ENCODE measurements around the gene EDN3. TPM values are rescaled to one million over a fixed set of nuclear protein-coding genes. Genes with fewer than 3 reads are reported as not detected.

EDN3 gene
- total and polyA plus RNA-seq, 9 of the 15 experiments (the other 6 are each of a cell fraction or from before 2014, with no cell fraction given): not detected

DNA sequence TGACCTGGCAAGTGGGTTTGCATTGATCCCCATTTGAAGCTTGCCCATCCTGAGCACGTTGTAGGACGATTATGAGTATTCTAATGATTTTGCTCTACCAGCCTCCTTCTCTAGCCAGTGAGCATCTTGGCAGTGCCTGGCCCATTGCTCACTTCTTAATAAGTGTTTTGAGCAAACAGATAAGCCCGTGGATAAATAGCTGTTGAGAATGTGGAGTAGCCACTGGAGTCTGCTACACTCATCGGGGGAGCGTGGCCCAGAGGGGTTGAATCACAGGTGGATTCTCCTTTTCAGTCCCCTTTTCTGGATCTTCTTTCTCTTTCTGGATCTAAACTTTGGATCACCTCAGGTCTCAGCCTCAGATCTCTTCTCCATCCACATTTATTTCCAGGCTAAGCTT lies 15.9 kb upstream of the EDN3 start:
- POLR2A ChIA-PET: no interaction called here

DNA sequence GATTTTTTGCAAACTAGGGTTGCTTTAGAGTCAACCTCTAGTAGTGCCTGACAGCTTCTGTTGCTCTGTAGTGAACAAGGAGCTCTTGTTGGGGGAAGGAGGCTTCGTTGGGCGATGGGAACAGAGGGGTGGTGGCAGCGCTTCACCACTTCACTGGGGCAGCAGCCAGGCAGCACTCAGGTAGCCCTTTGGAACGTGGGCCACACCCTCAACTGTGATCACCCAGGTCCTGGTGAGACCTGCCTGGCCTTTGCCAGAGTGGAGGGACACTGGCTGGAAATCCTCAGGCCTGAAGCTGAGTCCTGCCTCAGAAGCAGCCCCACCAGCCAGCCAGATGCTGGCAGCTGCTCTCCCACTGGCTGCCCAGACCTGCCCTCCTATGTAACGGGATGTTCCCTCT lies 10.4 kb upstream of the EDN3 start:
- ATAC-seq (no peak), DNase-seq (ENCODE audit: extremely low read depth in 1 of 4, low spot score in 3 of 4) (no peak), FAIRE-seq (no peak)
- Histone ChIP-seq H3K79me2 (ENCODE audit: control insufficient read depth, insufficient read depth, low read length) (no peaks in the 10 kb centered on the region), H3K4me1 (replicated peaks in 1 of 2; ENCODE audit: control insufficient read depth in 2 of 2, insufficient read depth in 2 of 2, low read length in 2 of 2) (no peaks in the 10 kb centered on the region), H3K27ac (ENCODE audit: extremely low read depth, low read depth, low read length) (no peak overlapping the region), H3K9me1 (ENCODE audit: control insufficient read depth, insufficient read depth, low read length) (no peaks in the 10 kb centered on the region), H4K20me1 (replicated peaks; ENCODE audit: control insufficient read depth, insufficient read depth, low read length) (no peaks in the 10 kb centered on the region; the same call in 1 of the 2 replicates), H3K4me2 (ENCODE audit: insufficient read depth, low read length) (no peak overlapping the region), H3K36me3 (ENCODE audit: control insufficient read depth, insufficient read depth, low read length) (no peaks in the 10 kb centered on the region), H3K9ac (ENCODE audit: insufficient read depth in 1 of 2, low read depth in 2 of 2, low read length in 2 of 2) (no peak overlapping the region), H3K27me3 (ENCODE audit: control insufficient read depth in 2 of 2, insufficient read depth in 2 of 2, low read length in 2 of 2) (peaks cover 13 to 35% of the 10 kb centered on the region in 2 experiments; a peak in 4 of 5 replicates), H3K9me3 (replicated peaks; ENCODE audit: control insufficient read depth, insufficient read depth, low read depth, low read length) (no peaks in the 10 kb centered on the region), H3K4me3 (no peak overlapping the region), H2AFZ (ENCODE audit: low read depth, low read length) (no peak overlapping the region)
- CTCF ChIA-PET (ENCODE audit: low intra/inter-chr PET ratio): no interaction called here
- TF ChIP-seq ZNF184 (CRISPR knock-in tag; IDR thresholded peaks at IDR 0.05): no peak
- no peak for TF ChIP-seq NFE2 (IDR thresholded peaks at IDR 0.05; ENCODE audit: low read depth)
- POLR2A ChIA-PET: interaction anchor here (0.7 kb wide), 1 partner anchor 295 kb away, joined by 3 read pairs; no protein-coding TSS in a partner anchor
- in situ Hi-C loops (cut with MboI): no loop called here
- intact Hi-C loops (cut with micrococcal nuclease): no loop called here
- BruUV-seq (replicated peaks): no TSS peak
- WGBS (ENCODE audit: insufficient coverage, low coverage, missing lambda C conversion rate): 0% methylated on average over 5 of the region's 5 CpGs

More for the DNA sequence above, 15.9 kb upstream of the EDN3 start:
- no peak for ATAC-seq
- in situ Hi-C loops (cut with MboI) (no loop called here), intact Hi-C loops (cut with micrococcal nuclease) (no loop called here)
- CTCF ChIA-PET (ENCODE audit: low intra/inter-chr PET ratio): no interaction called here
- TF ChIP-seq, protein P1, sequence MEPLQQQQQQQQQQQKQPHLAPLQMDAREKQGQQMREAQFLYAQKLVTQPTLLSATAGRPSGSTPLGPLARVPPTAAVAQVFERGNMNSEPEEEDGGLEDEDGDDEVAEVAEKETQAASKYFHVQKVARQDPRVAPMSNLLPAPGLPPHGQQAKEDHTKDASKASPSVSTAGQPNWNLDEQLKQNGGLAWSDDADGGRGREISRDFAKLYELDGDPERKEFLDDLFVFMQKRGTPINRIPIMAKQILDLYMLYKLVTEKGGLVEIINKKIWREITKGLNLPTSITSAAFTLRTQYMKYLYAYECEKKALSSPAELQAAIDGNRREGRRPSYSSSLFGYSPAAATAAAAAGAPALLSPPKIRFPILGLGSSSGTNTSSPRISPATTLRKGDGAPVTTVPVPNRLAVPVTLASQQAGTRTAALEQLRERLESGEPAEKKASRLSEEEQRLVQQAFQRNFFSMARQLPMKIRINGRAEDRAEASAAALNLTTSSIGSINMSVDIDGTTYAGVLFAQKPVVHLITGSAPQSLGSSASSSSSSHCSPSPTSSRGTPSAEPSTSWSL (CRISPR knock-in tag; IDR thresholded peaks at IDR 0.05; ENCODE audit: borderline replicate concordance): no peak
- TF ChIP-seq CHCHD3 (CRISPR knock-in tag; IDR thresholded peaks at IDR 0.05): no peak
- no peak for DNase-seq (ENCODE audit: extremely low read depth in 1 of 4, low spot score in 3 of 4)
- Histone ChIP-seq H3K4me3 (no peak overlapping the region), H2AFZ (ENCODE audit: low read depth, low read length) (no peak overlapping the region), H3K9me3 (replicated peaks; ENCODE audit: control insufficient read depth, insufficient read depth, low read depth, low read length) (no peaks in the 10 kb centered on the region), H3K27me3 (ENCODE audit: control insufficient read depth in 2 of 2, insufficient read depth in 2 of 2, low read length in 2 of 2) (peaks cover 0 to 8% of the 10 kb centered on the region in 2 experiments; a peak in 1 of 5 replicates), H4K20me1 (replicated peaks; ENCODE audit: control insufficient read depth, insufficient read depth, low read length) (no peaks in the 10 kb centered on the region), H3K4me2 (ENCODE audit: insufficient read depth, low read length) (no peak overlapping the region), H3K9ac (ENCODE audit: insufficient read depth in 1 of 2, low read depth in 2 of 2, low read length in 2 of 2) (no peak overlapping the region), H3K36me3 (ENCODE audit: control insufficient read depth, insufficient read depth, low read length) (no peaks in the 10 kb centered on the region), H3K79me2 (ENCODE audit: control insufficient read depth, insufficient read depth, low read length) (no peaks in the 10 kb centered on the region), H3K27ac (ENCODE audit: extremely low read depth, low read depth, low read length) (no peak overlapping the region), H3K4me1 (replicated peaks in 1 of 2; ENCODE audit: control insufficient read depth in 2 of 2, insufficient read depth in 2 of 2, low read length in 2 of 2) (no peaks in the 10 kb centered on the region), H3K9me1 (ENCODE audit: control insufficient read depth, insufficient read depth, low read length) (no peaks in the 10 kb centered on the region)
- 0% methylated on average over 5 of the region's 5 CpGs for WGBS (ENCODE audit: insufficient coverage, low coverage, missing lambda C conversion rate)
- BruUV-seq (replicated peaks): no TSS peak
- no peak for FAIRE-seq

Measured in K562 (cell line).